Measurements from ENCODE around the gene DDX23.

DDX23 gene

DNA sequence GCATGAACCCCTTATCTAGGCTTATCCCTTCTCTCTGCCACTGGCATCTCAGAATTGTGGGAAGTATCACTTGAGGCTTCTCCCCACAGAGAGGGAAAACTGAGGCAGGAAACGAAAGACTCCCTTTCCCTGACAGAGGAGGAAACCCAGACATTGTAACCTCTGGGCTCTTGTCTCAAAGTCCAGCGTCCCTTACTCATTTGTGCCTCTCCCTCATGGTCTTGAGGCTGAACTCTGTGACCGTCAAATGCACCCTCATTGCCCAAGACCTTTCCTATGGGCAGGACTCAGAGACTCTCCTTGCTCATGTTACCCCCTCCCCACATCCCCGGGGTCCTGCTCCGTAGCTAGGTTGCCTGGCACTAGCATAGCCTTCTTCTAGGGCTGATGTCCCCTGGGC is 29.8 kb downstream of the DDX23 start:
- TF ChIP-seq CTCF (IDR thresholded peaks at IDR 0.05; ENCODE audit: low read depth, low read length), result no peak
- no peak for DNase-seq (ENCODE audit: extremely low read depth, low read depth)

DNA sequence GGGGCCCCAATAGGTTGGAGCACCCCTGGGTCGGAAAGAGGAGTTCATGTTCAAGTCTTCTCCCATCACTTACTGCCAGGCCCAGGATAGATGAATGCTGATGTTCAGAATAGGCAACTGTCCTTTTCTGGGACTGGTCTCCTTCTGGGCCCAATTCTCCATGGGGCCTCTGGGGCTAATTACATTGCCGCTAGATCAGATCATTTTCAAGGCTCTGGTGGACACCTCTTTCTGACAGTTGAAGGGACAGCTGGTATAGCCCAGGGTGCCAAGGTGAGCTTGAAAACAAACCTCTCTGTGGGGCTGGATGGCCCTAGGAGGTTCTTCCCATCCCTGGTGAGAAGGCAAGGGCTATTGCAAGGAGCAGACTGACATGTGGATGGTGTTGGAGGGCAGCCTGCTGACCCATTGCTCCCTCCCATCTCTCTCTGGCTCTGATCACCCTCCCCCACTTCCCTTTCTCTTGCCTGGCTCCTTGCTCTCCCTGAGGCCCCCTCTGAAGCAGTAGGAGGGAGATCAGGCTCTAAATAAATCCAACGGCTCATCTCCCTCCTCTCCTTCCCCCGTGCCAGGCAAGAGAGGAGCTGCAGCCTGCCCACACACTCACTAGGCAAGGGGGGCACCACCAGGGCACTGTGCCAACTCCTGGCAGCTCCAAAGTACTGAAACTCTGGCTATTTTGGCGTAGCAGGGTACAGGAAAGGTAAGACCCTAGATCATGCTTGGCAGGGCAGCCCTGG is 31.8 kb downstream of the DDX23 start:
- no peak for DNase-seq (ENCODE audit: extremely low read depth, low read depth)
- TF ChIP-seq CTCF (IDR thresholded peaks at IDR 0.05; ENCODE audit: low read depth, low read length), result no peak

DNA sequence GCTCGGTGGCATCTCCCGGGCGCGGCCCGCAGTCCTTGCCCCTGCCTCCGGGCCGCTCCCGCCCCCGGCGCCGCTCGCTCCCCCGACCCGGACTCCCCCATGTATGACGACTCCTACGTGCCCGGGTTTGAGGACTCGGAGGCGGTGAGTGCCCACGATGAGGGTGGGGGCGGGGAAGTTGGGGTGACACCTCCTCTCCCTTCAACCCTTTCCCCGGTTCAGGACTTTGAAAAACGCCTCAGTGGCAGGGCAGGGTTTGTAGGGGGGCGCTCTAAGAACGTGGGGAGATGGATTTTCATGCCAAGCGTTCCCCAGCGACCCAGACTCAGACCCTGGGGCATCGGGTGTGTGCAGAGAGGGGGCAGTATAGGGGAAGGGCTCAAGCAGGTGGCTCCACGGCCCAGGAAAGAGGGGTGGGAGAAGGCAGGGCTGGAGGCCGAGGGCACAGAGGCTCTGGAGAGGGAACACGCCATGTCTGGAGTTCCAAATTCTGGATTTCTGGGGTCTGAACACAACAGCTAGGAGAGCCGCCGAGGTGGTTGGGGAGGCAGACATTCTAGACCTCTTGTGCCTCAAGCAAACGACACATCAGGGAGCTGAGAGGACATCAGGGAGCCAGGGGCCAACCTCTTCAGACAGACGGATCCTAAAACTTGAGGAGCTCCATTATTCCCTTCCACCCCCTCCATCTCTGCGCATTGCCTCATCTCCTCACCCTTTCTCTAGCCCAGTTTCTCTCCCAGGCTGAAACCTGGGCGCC is 33.0 kb downstream of the DDX23 start:
- peak; percentile 36 for TF ChIP-seq CTCF (IDR thresholded peaks at IDR 0.05; ENCODE audit: low read depth, low read length)
- no peak for DNase-seq (ENCODE audit: extremely low read depth, low read depth)

DNA sequence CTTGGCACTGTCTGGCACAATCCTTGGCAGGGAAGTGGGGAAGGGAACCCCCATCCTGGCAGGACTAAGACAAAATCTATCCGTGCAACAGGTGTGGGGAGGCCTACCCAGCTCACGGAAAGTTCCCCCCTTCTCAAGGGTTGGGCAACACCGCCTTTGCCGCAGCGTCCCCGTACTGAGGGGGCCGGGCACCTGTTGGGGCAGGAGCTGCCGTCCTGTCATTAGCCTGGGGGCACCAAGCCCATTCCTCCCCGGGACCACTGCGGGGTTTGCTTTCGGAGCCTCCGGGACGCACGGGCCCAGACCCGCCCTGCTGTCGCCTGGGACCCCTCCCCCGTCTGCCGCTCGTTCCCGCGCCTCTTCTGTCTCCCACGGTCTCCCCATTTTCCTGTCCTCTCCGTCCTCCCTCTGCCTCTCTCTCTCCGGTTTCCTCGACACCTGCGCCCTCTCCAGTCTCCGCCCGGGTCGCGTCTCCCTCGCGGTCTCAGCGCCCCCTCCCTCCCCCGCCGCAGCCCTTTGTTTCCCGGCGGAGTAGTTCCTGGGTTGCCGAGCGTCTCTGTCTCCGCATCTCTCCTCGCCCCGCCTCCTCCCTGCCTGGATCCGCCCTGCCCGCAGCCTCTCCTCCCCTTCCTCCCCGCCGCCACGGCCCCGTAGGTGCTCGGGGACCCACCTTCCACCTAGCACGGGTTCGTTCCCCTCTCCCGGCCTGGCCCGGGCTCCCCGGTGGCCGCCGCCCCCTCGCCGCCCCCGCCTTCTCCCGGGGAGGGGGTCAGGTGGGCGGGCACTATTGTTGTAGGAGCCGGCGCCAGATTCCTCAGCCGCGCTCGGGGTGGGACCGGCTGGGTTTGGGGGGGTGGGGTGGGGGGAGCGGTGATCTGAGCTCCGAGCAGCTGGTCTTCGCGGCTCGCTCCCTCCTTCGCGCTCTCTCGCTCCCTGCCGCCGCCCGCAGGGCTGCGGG is 33.8 kb downstream of the DDX23 start, which contains the start of gene CACNB3:
CACNB3 (plus strand) TSS at position 624 of the 958 bp plus-strand sequence. CDS start 434 bp downstream, outside the sequence.
- no peak for DNase-seq (ENCODE audit: extremely low read depth, low read depth)
- TF ChIP-seq CTCF (IDR thresholded peaks at IDR 0.05; ENCODE audit: low read depth, low read length), result no peak

DNA sequence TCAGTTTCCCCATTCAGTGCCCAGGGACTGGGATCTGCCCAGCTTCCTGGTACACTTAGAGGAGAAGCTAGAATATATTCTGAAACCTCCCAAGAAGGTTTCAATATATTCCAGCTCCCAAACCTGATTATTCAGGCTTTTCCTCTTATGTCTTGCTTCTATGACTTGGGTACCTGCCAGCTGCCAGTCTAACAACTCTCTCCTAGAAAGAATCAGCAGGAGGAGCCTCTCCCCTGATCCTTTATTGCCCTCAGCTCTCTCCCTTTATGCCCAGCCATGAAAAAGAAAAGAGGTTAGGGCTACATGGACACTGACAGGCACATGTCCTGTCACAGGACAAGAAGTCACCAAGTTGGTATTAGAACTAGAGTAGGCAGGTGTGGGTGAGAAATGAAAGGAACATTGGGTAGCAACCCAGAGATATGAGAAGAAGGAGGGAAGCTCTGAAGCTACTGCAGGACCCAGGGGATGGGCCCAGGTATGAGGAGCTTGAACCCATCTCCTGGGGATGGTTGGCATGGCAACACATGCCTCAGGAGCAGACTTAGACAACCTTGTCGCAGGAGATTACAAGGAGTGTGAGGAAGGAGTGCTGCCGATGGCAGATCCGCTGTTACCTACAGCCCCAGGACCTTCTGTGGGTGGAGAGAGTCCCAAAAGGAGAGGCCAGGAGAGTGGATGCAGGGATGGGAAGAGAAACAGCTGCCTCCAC is 35.7 kb downstream of the DDX23 start:
- TF ChIP-seq CTCF (IDR thresholded peaks at IDR 0.05; ENCODE audit: low read depth, low read length), result no peak
- no peak for DNase-seq (ENCODE audit: extremely low read depth, low read depth)

- no peak for TF ChIP-seq CTCF (IDR thresholded peaks at IDR 0.05; ENCODE audit: low read depth, low read length)
Measured at GRCh38 chr12:48815126-48816110, 36.5 kb downstream of the DDX23 start.

More at GRCh38 chr12:48815126-48816110, 36.5 kb downstream of the DDX23 start:
- DNase-seq (ENCODE audit: extremely low read depth, low read depth), result peak; percentile 61

All from AG09319 (cell line).